HG03378 (cell line): ENCODE measurements around the gene TFCP2L1.
"Not testable (repeated sequence)": the region's sequence is repeated elsewhere in the genome, so short reads cannot be mapped to it uniquely, and the experiment has no call there.

ENCODE experiments used
- ATAC-seq: cut with Tn5 transposase; IDR thresholded peaks from one replicate; pipeline ENCODE4 v1.9.1; 2021; ENCODE audit warnings: mild to moderate bottlenecking, moderate library complexity; ENCODE audit not compliant: unreplicated experiment

Gene TFCP2L1

GRCh38 chr2:121227381-121228144, 57.4 kb downstream of the TFCP2L1 start:
- ATAC-seq, result not testable (repeated sequence)

GRCh38 chr2:121225681-121226080, 59.3 kb downstream of the TFCP2L1 start:
- not testable (repeated sequence) for ATAC-seq

GRCh38 chr2:121220995-121221394, 64.0 kb downstream of the TFCP2L1 start:
- ATAC-seq, result no peak

- no peak for ATAC-seq
Observed at GRCh38 chr2:121219866-121220265, 65.1 kb downstream of the TFCP2L1 start.

- ATAC-seq, result no peak
Observed at GRCh38 chr2:121218386-121218938, 66.5 kb downstream of the TFCP2L1 start.

GRCh38 chr2:121217627-121218026, 67.4 kb downstream of the TFCP2L1 start:
- no peak for ATAC-seq

GRCh38 chr2:121214296-121214695, 70.7 kb downstream of the TFCP2L1 start:
- ATAC-seq, result no peak

GRCh38 chr2:121213386-121213785, 71.6 kb downstream of the TFCP2L1 start:
- ATAC-seq, result no peak

- ATAC-seq, result no peak
Observed at GRCh38 chr2:121212661-121213325, 72.2 kb downstream of the TFCP2L1 start.

- ATAC-seq, result no peak
Observed at GRCh38 chr2:121211689-121212151, 73.3 kb downstream of the TFCP2L1 start.

- no peak for ATAC-seq
Observed at GRCh38 chr2:121211251-121211650, 73.8 kb downstream of the TFCP2L1 start.

GRCh38 chr2:121210691-121211090, 74.3 kb downstream of the TFCP2L1 start:
- ATAC-seq, result no peak

GRCh38 chr2:121209014-121209610, 75.9 kb downstream of the TFCP2L1 start:
- no peak for ATAC-seq

- no peak for ATAC-seq
Observed at GRCh38 chr2:121207494-121207893, 77.5 kb downstream of the TFCP2L1 start.

GRCh38 chr2:121205321-121205942, 79.6 kb downstream of the TFCP2L1 start:
- no peak for ATAC-seq

- ATAC-seq, result no peak
Observed at GRCh38 chr2:121203591-121204249, 81.3 kb downstream of the TFCP2L1 start.

GRCh38 chr2:121202541-121203310, 82.3 kb downstream of the TFCP2L1 start:
- no peak for ATAC-seq

GRCh38 chr2:121201796-121202195, 83.2 kb downstream of the TFCP2L1 start:
- ATAC-seq, result no peak

- no peak for ATAC-seq
Observed at GRCh38 chr2:121200419-121201315, 84.3 kb downstream of the TFCP2L1 start.
